GM18499 (cell line): ENCODE results near the gene MNDA.
"Not testable (repeated sequence)": the region's sequence is repeated elsewhere in the genome, so short reads cannot be mapped to it uniquely, and the experiment has no call there.

Source experiments
- ATAC-seq: cut with Tn5 transposase; IDR thresholded peaks from one replicate; pipeline ENCODE4 v1.9.1; 2021; ENCODE audit warnings: moderate number of reproducible peaks; ENCODE audit not compliant: insufficient read depth, unreplicated experiment

The MNDA gene

GRCh38 chr1:158836038-158836437, 4.9 kb downstream of the MNDA start:
- no peak for ATAC-seq

DNA sequence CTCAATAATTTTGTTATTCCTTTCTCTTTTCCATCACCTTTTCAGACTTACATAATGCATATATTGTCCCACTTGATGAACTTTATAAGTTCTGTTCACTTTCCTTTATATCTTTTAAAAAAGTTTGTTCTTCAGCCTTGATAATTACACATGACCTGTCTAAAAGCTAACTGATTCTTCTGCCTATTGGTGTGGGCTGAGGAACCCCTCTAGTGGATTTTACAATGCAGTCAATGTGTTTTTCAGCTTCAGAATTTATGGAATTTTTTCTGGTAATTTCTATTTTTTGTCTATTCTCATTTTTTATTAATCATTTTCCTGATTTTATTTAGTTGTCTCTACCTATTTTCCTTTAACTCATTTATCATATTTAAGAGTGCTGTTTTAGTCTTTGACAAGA, 7.5 kb downstream of the MNDA start:
- no peak for ATAC-seq

DNA sequence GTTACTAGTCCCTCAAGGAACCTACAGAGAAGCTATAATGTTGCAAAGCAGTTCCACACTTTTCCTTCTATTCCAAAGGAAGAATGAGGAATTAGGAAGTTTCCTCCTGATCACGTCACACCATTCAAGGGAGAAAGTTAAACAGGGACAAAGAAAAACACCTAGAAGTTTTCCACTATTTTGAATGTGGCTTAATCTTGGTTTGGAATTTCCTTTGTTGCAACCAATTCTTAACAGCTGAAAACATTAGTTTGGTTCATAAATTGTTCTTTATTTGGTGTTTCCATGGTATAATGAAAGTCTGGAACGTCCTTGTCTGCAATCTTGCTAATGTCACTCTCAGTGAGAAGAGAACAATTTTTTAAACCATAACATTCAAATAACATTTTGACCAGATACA, 8.4 kb downstream of the MNDA start:
- ATAC-seq, result no peak

DNA sequence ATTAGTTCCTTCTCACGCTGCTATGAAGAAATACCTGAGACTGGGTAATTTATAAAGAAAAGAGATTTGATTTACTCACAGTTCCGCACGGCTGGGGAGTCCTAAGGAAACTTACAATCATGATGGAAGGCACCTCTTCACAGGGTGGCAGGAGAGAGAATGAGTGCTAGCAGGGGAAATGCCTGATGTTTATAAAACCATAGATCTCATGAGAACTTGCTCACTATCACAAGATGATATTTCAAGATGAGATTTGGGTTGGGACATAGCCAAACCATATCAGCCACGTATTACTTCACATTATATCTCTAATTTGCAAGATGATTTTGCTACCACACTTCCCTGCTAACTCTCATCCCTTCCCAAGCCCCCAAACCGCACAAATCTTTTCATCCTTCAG, 9.1 kb downstream of the MNDA start:
- no peak for ATAC-seq

DNA sequence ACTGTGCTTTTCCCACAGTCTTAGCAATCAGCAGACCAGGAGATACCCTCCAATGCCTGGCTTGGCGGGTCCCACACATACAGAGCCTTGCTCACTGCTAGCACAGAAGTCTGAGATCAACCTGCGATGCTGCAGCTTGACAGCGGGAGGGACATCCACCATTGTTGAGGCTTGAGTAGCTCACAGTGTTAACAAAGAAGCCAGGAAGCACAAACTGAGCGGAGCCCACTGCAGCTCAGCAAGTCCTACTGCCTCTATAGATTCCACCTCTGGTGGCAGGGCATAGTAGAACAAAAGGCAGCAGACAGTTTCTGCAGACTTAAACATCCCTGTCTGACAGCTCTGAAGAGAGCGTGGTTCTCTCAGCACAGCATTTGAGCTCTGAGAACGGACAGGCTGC, 33.4 kb downstream of the MNDA start:
- ATAC-seq, result no peak

GRCh38 chr1:158870438-158870837, 39.3 kb downstream of the MNDA start:
- not testable (repeated sequence) for ATAC-seq

- ATAC-seq, result no peak
Observed at GRCh38 chr1:158873141-158873540, 42.0 kb downstream of the MNDA start.

- ATAC-seq, result no peak
Observed at GRCh38 chr1:158893654-158894053, 62.5 kb downstream of the MNDA start.

GRCh38 chr1:158898722-158899121, 67.6 kb downstream of the MNDA start:
- ATAC-seq, result no peak
